Right atrium auricular region (tissue), 2 donors: ENCODE data around the gene PTPRN2. TPM values are rescaled to one million over a fixed set of nuclear protein-coding genes. Genes with fewer than 3 reads are reported as not detected.

Source experiments
- DNase-seq: peaks from one replicate; pipeline ENCODE4 v3.0.0-alpha.2; 2019; ENCODE audit warnings: low spot score
- H3K27ac ChIP-seq, 2 donors: fragments of 200-600 bp; sonication (generic); 1 replicate in 1 of 2; 2 replicates in 1 of 2; pipeline ENCODE4 v1.5.1; 2016 to 2019
- H3K27me3 ChIP-seq, 2 donors: fragments of 200-600 bp; sonication (generic); one replicate each; pipeline versions ENCODE4 v1.5.1 to v1.6.0; 2017 to 2019
- H3K36me3 ChIP-seq: fragments of 200-600 bp; sonication (generic); one replicate; pipeline ENCODE4 v1.5.1; 2016
- H3K4me1 ChIP-seq, 2 donors: fragments of 200-600 bp; sonication (generic); one replicate each; pipeline versions ENCODE4 v1.5.1 to v1.6.0; 2017 to 2019
- H3K4me3 ChIP-seq, 2 donors: fragments of 200-600 bp; sonication (generic); 1 replicate in 1 of 2; 2 replicates in 1 of 2; pipeline ENCODE4 v1.5.1; 2017 to 2019; ENCODE audit warnings: mild to moderate bottlenecking in 1 of 2, moderate library complexity in 1 of 2
- H3K9me3 ChIP-seq, 2 donors: fragments of 200-600 bp; sonication (generic); one replicate each; pipeline ENCODE4 v1.5.1; 2019
- CTCF ChIP-seq, 2 donors: fragments of 200-600 bp; sonication (generic); IDR thresholded peaks; one replicate each; pipeline ENCODE4 v1.5.1; 2019; ENCODE audit warnings: antibody characterized with exemption in 2 of 2
- total RNA-seq, 2 donors: library from RNA; depleted of rRNA; stranded (reverse); fragments of >200 nt; gene quantifications; one replicate each; pipeline ENCODE4 v1.1.0, GENCODE V29; 2016

PTPRN2 gene
- total RNA-seq, 2 donors from 2014 or later = 2.6 to 2.7 TPM

- no peaks in the 10 kb centered on the region for H3K36me3 ChIP-seq
- TF ChIP-seq CTCF (IDR thresholded peaks at IDR 0.05) = no peak
- no peak overlapping the region for H3K27ac ChIP-seq
- H3K4me1 ChIP-seq = no peaks in the 10 kb centered on the region
- H3K9me3 ChIP-seq = no peaks in the 10 kb centered on the region
- DNase-seq = no peak
- H3K27me3 ChIP-seq = no peaks in the 10 kb centered on the region
- no peak overlapping the region for H3K4me3 ChIP-seq
These were observed 954.0 kb downstream of the PTPRN2 start for GRCh38 chr7:157633465-157634185.

GRCh38 chr7:157630301-157630853 is 957.2 kb downstream of the PTPRN2 start:
- no peak for TF ChIP-seq CTCF (IDR thresholded peaks at IDR 0.05)
- Histone ChIP-seq H3K9me3 (no peaks in the 10 kb centered on the region), H3K27ac (no peak overlapping the region), H3K4me1 (no peaks in the 10 kb centered on the region), H3K4me3 (no peak overlapping the region), H3K27me3 (no peaks in the 10 kb centered on the region), H3K36me3 (no peaks in the 10 kb centered on the region)
- no peak for DNase-seq

GRCh38 chr7:157628456-157628855 is 959.2 kb downstream of the PTPRN2 start:
- no peaks in the 10 kb centered on the region for H3K36me3 ChIP-seq
- H3K27ac ChIP-seq = no peak overlapping the region
- DNase-seq = no peak
- no peaks in the 10 kb centered on the region for H3K27me3 ChIP-seq
- no peak for TF ChIP-seq CTCF (IDR thresholded peaks at IDR 0.05)
- no peaks in the 10 kb centered on the region for H3K9me3 ChIP-seq
- no peaks in the 10 kb centered on the region for H3K4me1 ChIP-seq
- H3K4me3 ChIP-seq = no peak overlapping the region

- no peaks in the 10 kb centered on the region for H3K27me3 ChIP-seq
- no peaks in the 10 kb centered on the region for H3K9me3 ChIP-seq
- DNase-seq = no peak
- no peaks in the 10 kb centered on the region for H3K36me3 ChIP-seq
- TF ChIP-seq CTCF (IDR thresholded peaks at IDR 0.05) = no peak
- no peak overlapping the region for H3K27ac ChIP-seq
- no peak overlapping the region for H3K4me3 ChIP-seq
- H3K4me1 ChIP-seq = no peaks in the 10 kb centered on the region
These were observed 960.0 kb downstream of the PTPRN2 start for GRCh38 chr7:157627646-157628045.

GRCh38 chr7:157627033-157627432 is 960.6 kb downstream of the PTPRN2 start:
- TF ChIP-seq CTCF (IDR thresholded peaks at IDR 0.05) = no peak
- DNase-seq = no peak
- H3K9me3 ChIP-seq = no peaks in the 10 kb centered on the region
- no peak overlapping the region for H3K4me3 ChIP-seq
- H3K27me3 ChIP-seq = no peaks in the 10 kb centered on the region
- H3K36me3 ChIP-seq = no peaks in the 10 kb centered on the region
- no peak overlapping the region for H3K27ac ChIP-seq
- H3K4me1 ChIP-seq = no peaks in the 10 kb centered on the region
